WTC11 (cell line): Measurements from ENCODE around the gene RNASET2. TPM values are rescaled to one million over a fixed set of nuclear protein-coding genes. Genes with fewer than 3 reads are reported as not detected.

Source experiments
- ATAC-seq: fragments of 200-7000 bp; cut with Tn5 transposase; 2 replicates; pipeline ENCODE4 v1.10.0; 2021; ENCODE audit warnings: mild to moderate bottlenecking, moderate library complexity
- CTCF ChIA-PET: fragments of 300-600 bp; sonication (Branson Sonifier 250); formaldehyde crosslinking; loops from one replicate; lab custom pipeline; 2021; ENCODE audit warnings: antibody characterized with exemption; lab: Charles Lee
- POLR2A ChIA-PET: fragments of 350-600 bp; sonication (Branson Sonifier 250); formaldehyde crosslinking; loops from one replicate; lab custom pipeline; 2021; ENCODE audit warnings: antibody characterized with exemption; lab: Charles Lee
- DNase-seq: peaks from one replicate; pipeline ENCODE4 v3.0.0; 2021; ENCODE audit warnings: low spot score
- H3K27ac Mint-ChIP-seq: 2 replicates; pipeline ENCODE4 v1.8.0; 2021; ENCODE audit warnings: mixed read lengths
- H3K27me3 Mint-ChIP-seq: 2 replicates; pipeline ENCODE4 v1.8.0; 2021; ENCODE audit warnings: low read depth, mild to moderate bottlenecking, moderate library complexity, mixed read lengths
- H3K36me3 Mint-ChIP-seq: 2 replicates; pipeline ENCODE4 v1.8.0; 2021; ENCODE audit warnings: mixed read lengths
- H3K4me1 Mint-ChIP-seq: 2 replicates; pipeline ENCODE4 v1.8.0; 2022; ENCODE audit warnings: mixed read lengths
- H3K4me3 Mint-ChIP-seq: 2 replicates; pipeline ENCODE4 v1.8.0; 2021; ENCODE audit warnings: mild to moderate bottlenecking, moderate library complexity, mixed read lengths
- H3K9me3 Mint-ChIP-seq: 2 replicates; pipeline ENCODE4 v1.8.0; 2021; ENCODE audit warnings: mixed read lengths
- EMX1 ChIP-seq: fragments of 250-450 bp; sonication (Bioruptor Pico); IDR thresholded peaks from 2 replicates; pipeline ENCODE4 v1.8.0; 2021; ENCODE audit warnings: mild to moderate bottlenecking
- IRF2 ChIP-seq: sonication (generic); formaldehyde crosslinking; IDR thresholded peaks from 2 replicates; pipeline ENCODE4 v1.8.0; 2022; ENCODE audit warnings: low read depth, missing genetic modification reagents, borderline replicate concordance
- JAZF1 ChIP-seq: fragments of 250-450 bp; sonication (Bioruptor Pico); IDR thresholded peaks from 2 replicates; pipeline ENCODE4 v1.9.0; 2021; ENCODE audit warnings: moderate library complexity, mild to moderate bottlenecking, inconsistent platforms
- TCF7 ChIP-seq: sonication (generic); formaldehyde crosslinking; IDR thresholded peaks from 2 replicates; pipeline ENCODE4 v1.8.0; 2022; ENCODE audit warnings: mild to moderate bottlenecking, low read depth, missing genetic modification reagents, moderate library complexity
- TP53 ChIP-seq: sonication (generic); formaldehyde crosslinking; IDR thresholded peaks from 2 replicates; pipeline ENCODE4 v1.8.1; 2023; ENCODE audit warnings: mild to moderate bottlenecking, missing genetic modification reagents
- ZNF317 ChIP-seq: sonication (generic); formaldehyde crosslinking; IDR thresholded peaks from 2 replicates; pipeline ENCODE4 v1.8.1; 2023; ENCODE audit warnings: low read depth, mild to moderate bottlenecking, moderate library complexity, missing genetic modification reagents, borderline replicate concordance
- ZNF396 ChIP-seq: fragments of 250-450 bp; sonication (Bioruptor Pico); IDR thresholded peaks from 2 replicates; pipeline ENCODE4 v1.8.0; 2021; ENCODE audit warnings: mild to moderate bottlenecking, moderate library complexity, borderline replicate concordance
- total RNA-seq: library from RNA; stranded (reverse); gene quantifications from 3 replicates; pipeline ENCODE4 v1.2.3, GENCODE V29; 2021
- TF ChIP-seq, protein P1 (sequence below): fragments of 250-450 bp; sonication (Bioruptor Pico); IDR thresholded peaks from 2 replicates; pipeline ENCODE4 v2.1.2; 2022; ENCODE audit warnings: mild to moderate bottlenecking, moderate library complexity
- TF ChIP-seq, protein P2 (sequence below): fragments of 250-450 bp; sonication (Bioruptor Pico); IDR thresholded peaks from 2 replicates; pipeline ENCODE4 v1.8.0; 2021; ENCODE audit warnings: mild to moderate bottlenecking
- TF ChIP-seq, protein P3 (sequence below): sonication (generic); formaldehyde crosslinking; IDR thresholded peaks from 2 replicates; pipeline ENCODE4 v1.8.0; 2023; ENCODE audit warnings: mild to moderate bottlenecking, missing genetic modification reagents
- TF ChIP-seq, protein P4 (sequence below): fragments of 250-450 bp; sonication (Bioruptor Pico); conservative IDR thresholded peaks from 2 replicates; pipeline ENCODE4 v1.9.0; 2021; ENCODE audit warnings: mild to moderate bottlenecking
- TF ChIP-seq, protein P5 (sequence below): fragments of 250-450 bp; sonication (Bioruptor Pico); IDR thresholded peaks from 2 replicates; pipeline ENCODE4 v1.9.0; 2021; ENCODE audit warnings: mild to moderate bottlenecking
- TF ChIP-seq, protein P6 (sequence below): fragments of 250-450 bp; sonication (Bioruptor Pico); IDR thresholded peaks from 2 replicates; pipeline ENCODE4 v1.9.0; 2021; ENCODE audit warnings: mild to moderate bottlenecking, borderline replicate concordance

The RNASET2 gene
- total RNA-seq, 1 experiment from 2014 or later = 35.6 TPM

DNA sequence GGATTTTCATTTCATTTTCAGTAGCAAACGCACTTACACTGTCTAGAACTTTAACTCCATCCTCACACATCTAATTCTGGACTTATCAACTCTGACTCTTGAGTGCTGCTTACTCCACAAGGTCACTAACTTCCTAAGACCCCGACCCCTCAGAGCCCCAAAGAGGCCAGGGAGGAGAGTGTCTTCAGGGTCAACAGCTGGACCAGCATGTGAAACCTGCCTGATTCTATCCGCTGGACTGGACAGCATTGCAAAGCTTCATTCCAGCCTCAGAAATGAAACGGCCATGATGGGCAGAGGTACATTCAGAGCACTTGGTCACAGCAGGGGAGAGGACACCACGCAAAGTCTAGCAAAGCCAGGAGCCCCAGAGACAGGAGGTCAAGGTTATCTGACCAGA lies 9.1 kb downstream of the RNASET2 start (continued):
- TF ChIP-seq, protein P1, sequence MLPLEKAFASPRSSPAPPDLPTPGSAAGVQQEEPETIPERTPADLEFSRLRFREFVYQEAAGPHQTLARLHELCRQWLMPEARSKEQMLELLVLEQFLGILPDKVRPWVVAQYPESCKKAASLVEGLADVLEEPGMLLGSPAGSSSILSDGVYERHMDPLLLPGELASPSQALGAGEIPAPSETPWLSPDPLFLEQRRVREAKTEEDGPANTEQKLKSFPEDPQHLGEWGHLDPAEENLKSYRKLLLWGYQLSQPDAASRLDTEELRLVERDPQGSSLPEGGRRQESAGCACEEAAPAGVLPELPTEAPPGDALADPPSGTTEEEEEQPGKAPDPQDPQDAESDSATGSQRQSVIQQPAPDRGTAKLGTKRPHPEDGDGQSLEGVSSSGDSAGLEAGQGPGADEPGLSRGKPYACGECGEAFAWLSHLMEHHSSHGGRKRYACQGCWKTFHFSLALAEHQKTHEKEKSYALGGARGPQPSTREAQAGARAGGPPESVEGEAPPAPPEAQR (CRISPR knock-in tag) = no peak
- TF ChIP-seq ZNF396 = no peak
- TF ChIP-seq, protein P2, sequence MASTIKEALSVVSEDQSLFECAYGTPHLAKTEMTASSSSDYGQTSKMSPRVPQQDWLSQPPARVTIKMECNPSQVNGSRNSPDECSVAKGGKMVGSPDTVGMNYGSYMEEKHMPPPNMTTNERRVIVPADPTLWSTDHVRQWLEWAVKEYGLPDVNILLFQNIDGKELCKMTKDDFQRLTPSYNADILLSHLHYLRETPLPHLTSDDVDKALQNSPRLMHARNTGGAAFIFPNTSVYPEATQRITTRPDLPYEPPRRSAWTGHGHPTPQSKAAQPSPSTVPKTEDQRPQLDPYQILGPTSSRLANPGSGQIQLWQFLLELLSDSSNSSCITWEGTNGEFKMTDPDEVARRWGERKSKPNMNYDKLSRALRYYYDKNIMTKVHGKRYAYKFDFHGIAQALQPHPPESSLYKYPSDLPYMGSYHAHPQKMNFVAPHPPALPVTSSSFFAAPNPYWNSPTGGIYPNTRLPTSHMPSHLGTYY (CRISPR knock-in tag) = no peak

DNA sequence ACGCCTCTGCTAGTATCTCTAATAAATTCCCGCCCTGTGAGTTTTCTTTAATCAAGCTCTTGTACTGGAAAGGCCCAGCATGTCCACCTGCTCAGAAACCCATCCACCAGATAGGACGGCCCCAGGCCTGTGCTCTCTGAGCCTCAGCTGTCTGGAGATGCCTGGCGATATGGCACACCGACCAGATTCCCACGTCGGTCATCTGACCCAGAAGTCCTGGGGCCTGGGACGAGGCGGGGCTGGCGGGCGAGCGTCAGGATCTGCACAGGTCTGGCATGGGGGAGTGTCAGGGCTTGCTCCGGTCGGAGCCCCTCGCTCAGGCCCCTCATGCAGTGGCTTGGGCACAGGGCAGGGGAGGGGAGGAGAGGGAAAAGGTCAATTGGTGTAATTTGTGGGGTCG lies 10.2 kb downstream of the RNASET2 start:
- DNase-seq = no peak
- ChIA-PET POLR2A (no interaction called here), CTCF (no interaction called here)
- Mint-ChIP-seq H3K4me1 (peaks cover 21% of the 10 kb centered on the region), H3K36me3 (peaks cover 42% of the 10 kb centered on the region), H3K4me3 (no peak overlapping the region), H3K9me3 (peaks cover 12% of the 10 kb centered on the region), H3K27ac (no peak overlapping the region), H3K27me3 (no peaks in the 10 kb centered on the region)
- TF ChIP-seq TCF7 (CRISPR knock-in tag) (no peak), JAZF1 (CRISPR knock-in tag) (no peak)
- TF ChIP-seq, protein P3, sequence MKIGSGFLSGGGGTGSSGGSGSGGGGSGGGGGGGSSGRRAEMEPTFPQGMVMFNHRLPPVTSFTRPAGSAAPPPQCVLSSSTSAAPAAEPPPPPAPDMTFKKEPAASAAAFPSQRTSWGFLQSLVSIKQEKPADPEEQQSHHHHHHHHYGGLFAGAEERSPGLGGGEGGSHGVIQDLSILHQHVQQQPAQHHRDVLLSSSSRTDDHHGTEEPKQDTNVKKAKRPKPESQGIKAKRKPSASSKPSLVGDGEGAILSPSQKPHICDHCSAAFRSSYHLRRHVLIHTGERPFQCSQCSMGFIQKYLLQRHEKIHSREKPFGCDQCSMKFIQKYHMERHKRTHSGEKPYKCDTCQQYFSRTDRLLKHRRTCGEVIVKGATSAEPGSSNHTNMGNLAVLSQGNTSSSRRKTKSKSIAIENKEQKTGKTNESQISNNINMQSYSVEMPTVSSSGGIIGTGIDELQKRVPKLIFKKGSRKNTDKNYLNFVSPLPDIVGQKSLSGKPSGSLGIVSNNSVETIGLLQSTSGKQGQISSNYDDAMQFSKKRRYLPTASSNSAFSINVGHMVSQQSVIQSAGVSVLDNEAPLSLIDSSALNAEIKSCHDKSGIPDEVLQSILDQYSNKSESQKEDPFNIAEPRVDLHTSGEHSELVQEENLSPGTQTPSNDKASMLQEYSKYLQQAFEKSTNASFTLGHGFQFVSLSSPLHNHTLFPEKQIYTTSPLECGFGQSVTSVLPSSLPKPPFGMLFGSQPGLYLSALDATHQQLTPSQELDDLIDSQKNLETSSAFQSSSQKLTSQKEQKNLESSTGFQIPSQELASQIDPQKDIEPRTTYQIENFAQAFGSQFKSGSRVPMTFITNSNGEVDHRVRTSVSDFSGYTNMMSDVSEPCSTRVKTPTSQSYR (CRISPR knock-in tag) = no peak
- ATAC-seq = no peak

DNA sequence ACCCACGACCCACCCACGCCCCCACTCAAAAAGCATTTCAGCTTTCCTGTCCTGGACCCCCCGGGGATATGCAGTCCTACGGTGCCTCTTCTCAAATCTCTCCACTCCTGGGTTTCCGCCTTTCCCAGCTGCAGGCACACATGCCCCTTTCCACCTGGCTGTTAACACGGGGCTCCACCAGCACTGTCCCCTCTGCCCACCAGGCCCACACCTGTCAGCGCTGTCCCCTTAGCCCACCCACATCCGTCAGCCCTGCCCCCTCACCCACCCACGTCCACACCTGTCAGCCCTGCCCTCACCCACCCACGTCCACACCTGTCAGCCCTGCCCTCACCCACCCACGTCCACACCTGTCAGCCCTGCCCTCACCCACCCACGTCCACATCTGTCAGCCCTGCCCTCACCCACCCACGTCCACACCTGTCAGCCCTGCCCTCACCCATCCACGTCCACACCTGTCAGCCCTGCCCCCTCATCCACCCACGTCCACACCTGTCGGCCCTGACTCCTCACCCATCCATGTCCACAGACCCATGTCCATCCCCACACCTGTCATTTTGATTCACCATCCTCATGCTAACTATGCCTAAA lies 11.6 kb downstream of the RNASET2 start:
- Mint-ChIP-seq H3K27me3 (no peaks in the 10 kb centered on the region), H3K27ac (no peak overlapping the region), H3K4me1 (peaks cover 10% of the 10 kb centered on the region)
- no peak for TF ChIP-seq EMX1
- TF ChIP-seq, all 79 proteins: peak for 0
- ChIA-PET POLR2A (no interaction called here), CTCF (no interaction called here)
- ATAC-seq (no peak), DNase-seq (no peak)
- H3K4me3 Mint-ChIP-seq = no peak overlapping the region
- H3K9me3 Mint-ChIP-seq = no peaks in the 10 kb centered on the region
- H3K36me3 Mint-ChIP-seq = peaks cover 32% of the 10 kb centered on the region

DNA sequence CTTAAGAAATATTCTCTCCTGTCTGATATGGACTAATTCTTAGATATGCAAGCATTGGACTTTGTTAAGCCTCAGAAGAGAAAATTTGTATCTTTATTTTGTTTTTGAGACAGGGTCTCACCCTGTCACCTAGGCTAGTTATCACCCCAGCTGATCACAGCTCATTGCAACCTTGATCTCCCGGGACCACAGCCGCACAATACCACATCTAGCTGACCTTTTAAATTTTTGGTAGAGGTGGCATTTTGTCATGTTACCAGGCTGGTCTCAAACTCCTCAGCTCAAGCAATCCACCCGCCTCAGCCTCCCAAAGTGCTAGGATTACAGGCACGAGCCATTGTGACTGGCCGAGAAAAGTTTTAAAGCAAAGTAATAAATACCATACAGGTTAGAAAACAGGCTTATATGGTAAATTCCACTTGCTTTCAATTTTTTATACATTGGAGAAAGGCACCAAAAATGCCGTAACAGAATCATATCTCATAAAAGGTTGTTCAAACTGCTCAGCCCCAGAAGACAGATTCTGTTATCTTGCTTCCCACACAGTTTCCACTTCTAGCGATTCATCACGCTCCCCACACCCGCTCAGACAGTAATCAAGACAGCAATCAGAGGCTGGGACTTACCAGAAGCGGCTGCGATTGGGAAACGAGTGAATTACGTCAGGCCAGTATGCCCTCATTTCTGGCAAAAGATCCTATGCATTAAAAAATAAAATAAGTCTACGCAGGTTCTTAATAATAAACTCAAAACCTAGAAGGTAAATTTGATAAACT lies 13.8 kb downstream of the RNASET2 start:
- Mint-ChIP-seq H3K4me1 (peaks cover 4% of the 10 kb centered on the region; the same call in 1 of the 2 replicates), H3K27me3 (no peaks in the 10 kb centered on the region), H3K36me3 (peaks cover 42% of the 10 kb centered on the region), H3K9me3 (no peaks in the 10 kb centered on the region), H3K27ac (no peak overlapping the region)
- DNase-seq = no peak
- ChIA-PET CTCF (interaction anchor here (0.6 to 1.2 kb wide), 3 partner anchors 167 to 169 kb away, joined by 3 to 5 read pairs (median 4); no protein-coding TSS in a partner anchor), POLR2A (interaction anchor here (0.6 kb wide), 1 partner anchor 1023 kb away, joined by 4 read pairs; no protein-coding TSS in a partner anchor)
- no peak for ATAC-seq
- TF ChIP-seq TP53 (CRISPR knock-in tag) (no peak), IRF2 (no peak), ZNF317 (CRISPR knock-in tag) (no peak)
- TF ChIP-seq, protein P4, sequence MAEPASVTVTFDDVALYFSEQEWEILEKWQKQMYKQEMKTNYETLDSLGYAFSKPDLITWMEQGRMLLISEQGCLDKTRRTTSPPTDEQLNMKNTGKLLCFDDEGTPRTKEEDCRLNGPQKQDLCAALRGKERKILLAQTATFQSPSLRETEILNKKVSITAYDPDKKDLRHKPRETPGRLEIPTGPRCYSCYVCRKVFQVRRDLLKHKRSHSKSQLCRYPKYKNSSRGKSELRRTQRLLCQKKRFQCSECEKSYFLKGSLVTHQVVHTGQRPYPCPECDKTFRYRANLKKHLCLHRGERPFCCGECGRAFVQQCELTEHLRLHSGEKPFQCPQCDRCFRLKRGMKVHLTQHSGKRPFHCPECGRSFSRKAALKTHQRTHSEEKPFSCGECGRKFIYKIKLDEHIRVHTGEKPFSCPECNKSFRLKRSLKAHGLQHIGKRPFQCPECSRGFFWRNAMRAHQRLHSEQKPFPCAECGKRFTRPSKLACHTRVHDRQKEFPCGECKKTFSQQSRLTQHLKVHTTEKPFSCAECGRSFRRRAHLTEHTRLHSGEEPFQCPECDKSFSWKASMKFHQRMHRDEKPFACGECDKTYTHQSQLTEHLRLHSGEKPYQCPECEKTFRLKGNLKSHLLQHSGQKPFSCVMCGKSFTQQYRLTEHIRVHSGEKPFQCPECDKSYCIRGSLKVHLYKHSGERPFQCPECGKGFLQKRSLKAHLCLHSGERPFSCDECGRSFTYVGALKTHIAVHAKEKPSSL (CRISPR knock-in tag) = no peak
- TF ChIP-seq, protein P5, sequence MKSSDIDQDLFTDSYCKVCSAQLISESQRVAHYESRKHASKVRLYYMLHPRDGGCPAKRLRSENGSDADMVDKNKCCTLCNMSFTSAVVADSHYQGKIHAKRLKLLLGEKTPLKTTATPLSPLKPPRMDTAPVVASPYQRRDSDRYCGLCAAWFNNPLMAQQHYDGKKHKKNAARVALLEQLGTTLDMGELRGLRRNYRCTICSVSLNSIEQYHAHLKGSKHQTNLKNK = no peak
- TF ChIP-seq, protein P6, sequence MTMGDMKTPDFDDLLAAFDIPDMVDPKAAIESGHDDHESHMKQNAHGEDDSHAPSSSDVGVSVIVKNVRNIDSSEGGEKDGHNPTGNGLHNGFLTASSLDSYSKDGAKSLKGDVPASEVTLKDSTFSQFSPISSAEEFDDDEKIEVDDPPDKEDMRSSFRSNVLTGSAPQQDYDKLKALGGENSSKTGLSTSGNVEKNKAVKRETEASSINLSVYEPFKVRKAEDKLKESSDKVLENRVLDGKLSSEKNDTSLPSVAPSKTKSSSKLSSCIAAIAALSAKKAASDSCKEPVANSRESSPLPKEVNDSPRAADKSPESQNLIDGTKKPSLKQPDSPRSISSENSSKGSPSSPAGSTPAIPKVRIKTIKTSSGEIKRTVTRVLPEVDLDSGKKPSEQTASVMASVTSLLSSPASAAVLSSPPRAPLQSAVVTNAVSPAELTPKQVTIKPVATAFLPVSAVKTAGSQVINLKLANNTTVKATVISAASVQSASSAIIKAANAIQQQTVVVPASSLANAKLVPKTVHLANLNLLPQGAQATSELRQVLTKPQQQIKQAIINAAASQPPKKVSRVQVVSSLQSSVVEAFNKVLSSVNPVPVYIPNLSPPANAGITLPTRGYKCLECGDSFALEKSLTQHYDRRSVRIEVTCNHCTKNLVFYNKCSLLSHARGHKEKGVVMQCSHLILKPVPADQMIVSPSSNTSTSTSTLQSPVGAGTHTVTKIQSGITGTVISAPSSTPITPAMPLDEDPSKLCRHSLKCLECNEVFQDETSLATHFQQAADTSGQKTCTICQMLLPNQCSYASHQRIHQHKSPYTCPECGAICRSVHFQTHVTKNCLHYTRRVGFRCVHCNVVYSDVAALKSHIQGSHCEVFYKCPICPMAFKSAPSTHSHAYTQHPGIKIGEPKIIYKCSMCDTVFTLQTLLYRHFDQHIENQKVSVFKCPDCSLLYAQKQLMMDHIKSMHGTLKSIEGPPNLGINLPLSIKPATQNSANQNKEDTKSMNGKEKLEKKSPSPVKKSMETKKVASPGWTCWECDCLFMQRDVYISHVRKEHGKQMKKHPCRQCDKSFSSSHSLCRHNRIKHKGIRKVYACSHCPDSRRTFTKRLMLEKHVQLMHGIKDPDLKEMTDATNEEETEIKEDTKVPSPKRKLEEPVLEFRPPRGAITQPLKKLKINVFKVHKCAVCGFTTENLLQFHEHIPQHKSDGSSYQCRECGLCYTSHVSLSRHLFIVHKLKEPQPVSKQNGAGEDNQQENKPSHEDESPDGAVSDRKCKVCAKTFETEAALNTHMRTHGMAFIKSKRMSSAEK (CRISPR knock-in tag) = no peak
- TF ChIP-seq, all 79 proteins: peak for 0
- H3K4me3 Mint-ChIP-seq = no peak overlapping the region
